ENCODE results near the gene UBAC2. TPM values are rescaled to one million over a fixed set of nuclear protein-coding genes. Genes with fewer than 3 reads are reported as not detected.

UBAC2 gene
- total and polyA plus RNA-seq, 2 of the 8 experiments (the other 6 are each of a cell fraction or from before 2014, with no cell fraction given), result 75.9 to 76.9 TPM

- no peak for TF ChIP-seq SP2 (IDR thresholded peaks at IDR 0.05; ENCODE audit: low read length)
- no peak for TF ChIP-seq EZH2 (IDR thresholded peaks at IDR 0.05; ENCODE audit: low read depth, low read length, severe bottlenecking)
- no peak for TF ChIP-seq BACH1 (IDR thresholded peaks at IDR 0.05; ENCODE audit: low read length)
- TF ChIP-seq SRF (IDR thresholded peaks at IDR 0.05; ENCODE audit: low read depth, low read length), result no peak
- no peak for TF ChIP-seq CREB1 (IDR thresholded peaks at IDR 0.05)
- no peak for TF ChIP-seq KDM5A (IDR thresholded peaks at IDR 0.05; ENCODE audit: low read length)
- TF ChIP-seq SP4 (IDR thresholded peaks at IDR 0.05; ENCODE audit: low read length), result no peak
Measured at GRCh38 chr13:99301056-99301838, 100.6 kb downstream of the UBAC2 start (continued).
